Measurements from ENCODE around the gene ACVRL1.

GRCh38 chr12:51962737-51963136 is 55.4 kb downstream of the ACVRL1 start:
- TF ChIP-seq CTCF (IDR thresholded peaks at IDR 0.05; ENCODE audit: low read depth, low read length, poor library complexity, severe bottlenecking) (no peak), EZH2phosphoT487 (IDR thresholded peaks at IDR 0.05; ENCODE audit: borderline replicate concordance, low read length) (no peak)
